IPS-18c (cell line): ENCODE measurements around the gene PROC.
"Not testable (repeated sequence)": the region's sequence is repeated elsewhere in the genome, so short reads cannot be mapped to it uniquely, and the experiment has no call there.

Experiments used
- H3K4me3 ChIP-seq: 2 replicates; pipeline ENCODE4 v1.7.0; 2013; ENCODE audit warnings: low read depth, mild to moderate bottlenecking, low read length, moderate library complexity; ENCODE audit not compliant: insufficient read depth
- H3K9me3 ChIP-seq: one replicate; pipeline ENCODE4 v1.6.1; 2013; ENCODE audit warnings: mild to moderate bottlenecking, low read length, moderate library complexity; ENCODE audit not compliant: control insufficient read depth, insufficient read depth

PROC gene

GRCh38 chr2:127431408-127432023, 13.3 kb downstream of the PROC start:
- Histone ChIP-seq H3K9me3 (no peaks in the 10 kb centered on the region), H3K4me3 (no peak overlapping the region)

GRCh38 chr2:127434515-127434914, 16.3 kb downstream of the PROC start:
- Histone ChIP-seq H3K9me3 (no peaks in the 10 kb centered on the region), H3K4me3 (no peak overlapping the region)

GRCh38 chr2:127437056-127437455, 18.8 kb downstream of the PROC start:
- Histone ChIP-seq H3K4me3 (no peak overlapping the region), H3K9me3 (no peaks in the 10 kb centered on the region)

- no peak overlapping the region for H3K4me3 ChIP-seq
- no peaks in the 10 kb centered on the region for H3K9me3 ChIP-seq
Observed at GRCh38 chr2:127437781-127438726, 19.8 kb downstream of the PROC start.

GRCh38 chr2:127439343-127439742, 21.1 kb downstream of the PROC start:
- Histone ChIP-seq H3K9me3 (no peaks in the 10 kb centered on the region), H3K4me3 (no peak overlapping the region)

GRCh38 chr2:127448526-127448925, 30.3 kb downstream of the PROC start:
- peaks cover 3% of the 10 kb centered on the region for H3K9me3 ChIP-seq
- no peak overlapping the region for H3K4me3 ChIP-seq

GRCh38 chr2:127449414-127449813, 31.2 kb downstream of the PROC start:
- Histone ChIP-seq H3K9me3 (peaks cover 3% of the 10 kb centered on the region), H3K4me3 (no peak overlapping the region)

- peaks cover 3% of the 10 kb centered on the region for H3K9me3 ChIP-seq
- H3K4me3 ChIP-seq = no peak overlapping the region
Observed at GRCh38 chr2:127449898-127450297, 31.7 kb downstream of the PROC start.

- H3K9me3 ChIP-seq = no peaks in the 10 kb centered on the region
- no peak overlapping the region for H3K4me3 ChIP-seq
Observed at GRCh38 chr2:127451981-127452380, 33.8 kb downstream of the PROC start.

GRCh38 chr2:127452423-127452822, 34.2 kb downstream of the PROC start:
- H3K9me3 ChIP-seq, H3K4me3 ChIP-seq: not testable (repeated sequence)

GRCh38 chr2:127453013-127453391, 34.8 kb downstream of the PROC start:
- Histone ChIP-seq H3K4me3 (no peak overlapping the region), H3K9me3 (no peaks in the 10 kb centered on the region)

- no peak overlapping the region for H3K4me3 ChIP-seq
Observed at GRCh38 chr2:127453392-127454171, 35.4 kb downstream of the PROC start.

GRCh38 chr2:127454595-127455565, 36.7 kb downstream of the PROC start:
- Histone ChIP-seq H3K9me3 (no peaks in the 10 kb centered on the region), H3K4me3 (no peak overlapping the region)

More at GRCh38 chr2:127453392-127454171, 35.4 kb downstream of the PROC start:
- H3K9me3 ChIP-seq = no peaks in the 10 kb centered on the region

- Histone ChIP-seq H3K4me3 (no peak overlapping the region), H3K9me3 (no peaks in the 10 kb centered on the region)
Observed at GRCh38 chr2:127455566-127456493, 37.6 kb downstream of the PROC start.

- Histone ChIP-seq H3K9me3 (no peaks in the 10 kb centered on the region), H3K4me3 (no peak overlapping the region)
Observed at GRCh38 chr2:127456960-127457359, 38.7 kb downstream of the PROC start.

- Histone ChIP-seq H3K4me3 (no peak overlapping the region), H3K9me3 (no peaks in the 10 kb centered on the region)
Observed at GRCh38 chr2:127462461-127462860, 44.2 kb downstream of the PROC start.
